Measurements from ENCODE around the gene PLPP3.

PLPP3 gene

GRCh38 chr1:56531624-56532349 lies 47.6 kb downstream of the PLPP3 start:
- no peak for TF ChIP-seq CTCF (IDR thresholded peaks at IDR 0.05; ENCODE audit: low read depth, low read length)
- no peak for DNase-seq (ENCODE audit: low read depth, low spot score)
- in situ Hi-C loops (cut with HindIII; ENCODE audit: low sequenced_read_pairs) = no loop called here
- H3K4me3 ChIP-seq (ENCODE audit: low read depth, low read length) = no peak overlapping the region

- no peak for TF ChIP-seq CTCF (IDR thresholded peaks at IDR 0.05; ENCODE audit: low read depth, low read length)
- no peak for DNase-seq (ENCODE audit: low read depth, low spot score)
- no peak overlapping the region for H3K4me3 ChIP-seq (ENCODE audit: low read depth, low read length)
- in situ Hi-C loops (cut with HindIII; ENCODE audit: low sequenced_read_pairs) = no loop called here
Observed at GRCh38 chr1:56529801-56530200, 49.6 kb downstream of the PLPP3 start.

- no peak for DNase-seq (ENCODE audit: low read depth, low spot score)
- no peak for TF ChIP-seq CTCF (IDR thresholded peaks at IDR 0.05; ENCODE audit: low read depth, low read length)
- H3K4me3 ChIP-seq (ENCODE audit: low read depth, low read length) = no peak overlapping the region
- in situ Hi-C loops (cut with HindIII; ENCODE audit: low sequenced_read_pairs) = no loop called here
Observed at GRCh38 chr1:56527548-56528302, 51.6 kb downstream of the PLPP3 start.

GRCh38 chr1:56526571-56527174 lies 52.7 kb downstream of the PLPP3 start:
- in situ Hi-C loops (cut with HindIII; ENCODE audit: low sequenced_read_pairs) = no loop called here
- TF ChIP-seq CTCF (IDR thresholded peaks at IDR 0.05; ENCODE audit: low read depth, low read length) = no peak
- H3K4me3 ChIP-seq (ENCODE audit: low read depth, low read length) = no peak overlapping the region
- no peak for DNase-seq (ENCODE audit: low read depth, low spot score)

- in situ Hi-C loops (cut with HindIII; ENCODE audit: low sequenced_read_pairs) = no loop called here
- no peak overlapping the region for H3K4me3 ChIP-seq (ENCODE audit: low read depth, low read length)
- no peak for TF ChIP-seq CTCF (IDR thresholded peaks at IDR 0.05; ENCODE audit: low read depth, low read length)
- no peak for DNase-seq (ENCODE audit: low read depth, low spot score)
Observed at GRCh38 chr1:56525489-56526041, 53.8 kb downstream of the PLPP3 start.

GRCh38 chr1:56524263-56524662 lies 55.1 kb downstream of the PLPP3 start:
- no peak for DNase-seq (ENCODE audit: low read depth, low spot score)
- no peak overlapping the region for H3K4me3 ChIP-seq (ENCODE audit: low read depth, low read length)
- in situ Hi-C loops (cut with HindIII; ENCODE audit: low sequenced_read_pairs) = no loop called here
- TF ChIP-seq CTCF (IDR thresholded peaks at IDR 0.05; ENCODE audit: low read depth, low read length) = no peak
